ENCODE data around the gene MORF4L2.

Gene MORF4L2, protein sequence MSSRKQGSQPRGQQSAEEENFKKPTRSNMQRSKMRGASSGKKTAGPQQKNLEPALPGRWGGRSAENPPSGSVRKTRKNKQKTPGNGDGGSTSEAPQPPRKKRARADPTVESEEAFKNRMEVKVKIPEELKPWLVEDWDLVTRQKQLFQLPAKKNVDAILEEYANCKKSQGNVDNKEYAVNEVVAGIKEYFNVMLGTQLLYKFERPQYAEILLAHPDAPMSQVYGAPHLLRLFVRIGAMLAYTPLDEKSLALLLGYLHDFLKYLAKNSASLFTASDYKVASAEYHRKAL

DNA sequence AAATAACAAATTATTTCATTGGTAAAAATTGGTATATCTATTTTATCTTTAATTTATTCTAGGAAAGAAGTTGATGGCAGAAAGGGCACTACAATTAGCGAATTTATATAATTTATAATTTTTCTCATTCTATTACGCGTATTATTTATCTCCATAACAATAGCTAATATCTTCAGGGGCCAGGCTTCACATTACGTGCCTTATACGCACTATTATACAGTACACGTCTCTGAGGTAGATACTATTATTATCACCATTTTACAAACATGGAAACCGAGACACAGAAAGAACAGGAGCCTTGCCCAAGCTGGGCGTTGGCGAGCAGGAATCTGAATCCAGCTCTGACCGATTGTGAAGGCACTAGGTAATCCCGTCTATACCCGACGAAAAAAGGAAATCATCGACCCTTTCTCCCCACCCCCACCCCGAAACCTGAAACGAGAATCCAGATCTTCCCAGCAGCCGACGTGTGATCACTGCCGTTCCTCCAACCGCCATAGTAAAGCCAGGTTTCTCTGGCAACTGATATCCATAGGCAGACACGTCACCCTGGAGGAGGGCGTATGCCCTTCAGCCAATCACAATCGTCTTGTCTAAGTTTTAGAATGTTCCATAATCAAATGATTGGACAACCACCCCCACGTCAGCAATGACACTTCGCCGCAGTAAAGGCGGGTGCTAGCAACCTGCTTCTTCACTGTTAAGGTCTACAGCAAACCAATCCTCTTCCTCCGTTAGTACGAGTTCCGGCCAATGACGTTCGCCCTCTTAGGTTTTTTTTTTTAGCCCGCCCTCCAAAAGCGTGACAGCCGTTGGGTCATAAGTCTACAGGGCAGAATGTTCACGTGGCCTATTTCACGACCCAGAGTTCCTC lies at the start of gene MORF4L2:
MORF4L2 (minus strand) TSS at position 501 of the 874 bp plus-strand sequence. CDS start 9,672 bp downstream, outside the sequence.
- DNase-seq, result peak; percentile 97

- no peak for DNase-seq
These were observed 47.7 kb upstream of the MORF4L2 start for GRCh38 chrX:103734125-103734760.

DNA sequence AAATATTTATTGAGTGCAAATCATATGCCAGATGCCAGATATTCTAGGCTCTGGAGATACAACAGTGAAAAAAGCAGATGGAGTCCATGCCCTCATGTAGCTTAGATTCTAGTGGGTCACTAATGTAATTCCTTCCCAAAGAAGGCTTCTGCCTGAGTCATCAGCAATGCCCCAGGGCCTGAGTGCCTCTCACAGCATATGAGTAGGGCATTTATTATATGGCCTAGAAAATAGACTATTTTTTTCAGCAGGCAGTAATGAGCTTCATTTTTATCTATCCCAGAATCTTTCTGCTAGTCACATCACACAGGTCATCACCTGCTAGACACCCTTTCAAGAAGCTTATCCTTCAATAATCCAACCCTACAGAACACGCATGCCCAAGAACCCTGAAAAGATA lies 46.5 kb upstream of the MORF4L2 start:
- no peak for DNase-seq

- DNase-seq, result no peak
These were observed 44.4 kb upstream of the MORF4L2 start for GRCh38 chrX:103730796-103731493.

GRCh38 chrX:103730147-103730795 lies 43.8 kb upstream of the MORF4L2 start:
- DNase-seq, result no peak

DNA sequence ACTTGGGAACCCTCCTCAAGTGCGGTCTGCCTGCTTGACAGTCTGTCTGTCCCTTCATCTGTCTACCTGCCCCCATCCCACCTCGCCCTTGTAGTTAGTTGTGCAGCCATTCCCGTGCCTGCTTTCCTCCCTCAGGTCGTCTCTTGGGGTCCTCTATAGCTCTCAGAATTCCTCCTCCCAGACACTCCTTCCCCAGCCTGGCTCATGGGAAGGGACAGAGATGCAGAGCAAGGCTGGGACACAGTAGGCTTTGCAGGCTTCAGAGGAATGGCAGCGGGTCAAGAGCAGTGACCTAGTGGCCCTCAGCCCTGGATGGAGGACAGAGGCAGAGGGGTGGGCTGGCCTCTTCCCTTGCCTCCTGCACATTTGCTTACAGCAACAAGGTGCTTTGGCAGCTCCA lies 42.5 kb upstream of the MORF4L2 start:
- no peak for DNase-seq

- no peak for DNase-seq
These were observed 40.6 kb upstream of the MORF4L2 start for GRCh38 chrX:103727115-103727514.

GRCh38 chrX:103726477-103726876 lies 40.0 kb upstream of the MORF4L2 start:
- DNase-seq, result no peak

DNA sequence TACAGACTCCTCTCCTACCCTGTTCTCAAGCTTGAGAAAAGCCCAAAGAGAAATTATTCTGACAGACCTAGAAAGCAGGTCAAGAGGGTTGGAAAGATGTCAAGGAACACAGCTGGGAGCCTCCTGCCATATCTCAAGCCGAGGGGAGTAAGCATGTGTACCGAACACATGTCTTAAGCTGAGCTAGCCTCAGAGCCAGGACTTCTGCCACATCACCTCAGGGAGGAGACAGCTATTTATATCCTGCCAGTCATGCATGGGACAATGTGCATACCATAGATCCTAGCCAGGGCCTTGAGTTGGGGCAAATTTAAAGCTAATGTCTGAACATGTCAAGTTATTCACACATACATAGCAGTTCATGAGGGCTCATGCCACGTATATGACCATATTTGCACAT lies 36.0 kb upstream of the MORF4L2 start:
- no peak for DNase-seq

- DNase-seq, result no peak
These were observed 31.6 kb upstream of the MORF4L2 start for GRCh38 chrX:103718120-103718519.

DNA sequence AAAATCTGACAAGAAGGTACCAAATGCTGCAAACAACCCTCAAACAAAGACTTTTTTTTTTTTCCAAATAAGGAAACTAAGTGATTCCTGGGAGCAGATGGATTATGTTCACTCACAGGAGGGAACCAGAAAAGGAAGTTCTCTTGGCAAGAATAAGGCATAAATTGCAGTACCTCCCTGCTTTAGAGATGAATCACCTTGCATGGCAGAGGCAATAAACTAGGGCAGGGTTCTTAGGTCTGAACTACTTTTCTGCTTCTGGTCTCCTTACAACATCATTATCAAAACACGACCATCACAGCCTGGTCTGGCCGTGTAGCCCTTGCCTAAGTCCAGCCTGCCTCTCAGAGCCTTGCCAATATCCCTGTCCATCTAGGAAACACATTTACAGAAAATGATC lies 30.5 kb upstream of the MORF4L2 start:
- no peak for DNase-seq

GRCh38 chrX:103710609-103711008 lies 24.1 kb upstream of the MORF4L2 start, which contains the start of gene TMEM31:
Gene TMEM31, plus strand, starts transcription at chrX:103710909. Its CDS starts 1,350 bp downstream, at chrX:103712259.
- DNase-seq, result no peak

- DNase-seq, result no peak
These were observed 18.4 kb upstream of the MORF4L2 start for GRCh38 chrX:103704863-103705262.

DNA sequence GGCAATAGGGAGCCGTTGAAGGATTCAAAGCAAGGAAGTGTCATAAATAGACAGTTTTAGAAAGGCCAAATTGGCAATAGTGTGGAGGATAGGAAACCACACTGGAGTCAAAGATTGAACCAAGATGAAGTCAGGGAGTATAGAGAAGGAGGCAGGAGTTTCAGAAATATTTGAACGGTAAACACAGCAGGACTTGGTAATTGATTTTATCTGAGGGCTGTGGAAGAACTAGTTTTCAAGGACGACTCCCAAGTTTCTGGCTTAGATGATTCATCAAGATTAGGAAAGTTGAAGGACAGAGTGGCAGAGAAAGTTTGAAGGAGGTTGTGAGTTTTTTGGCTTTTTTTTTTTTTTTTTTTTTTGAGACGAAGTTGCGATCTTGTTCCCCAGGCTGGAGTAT lies 12.7 kb upstream of the MORF4L2 start:
- no peak for DNase-seq

GRCh38 chrX:103697687-103698086 lies 11.2 kb upstream of the MORF4L2 start:
- DNase-seq, result no peak

- DNase-seq, result no peak
These were observed 4.6 kb upstream of the MORF4L2 start for GRCh38 chrX:103691059-103691458.

DNA sequence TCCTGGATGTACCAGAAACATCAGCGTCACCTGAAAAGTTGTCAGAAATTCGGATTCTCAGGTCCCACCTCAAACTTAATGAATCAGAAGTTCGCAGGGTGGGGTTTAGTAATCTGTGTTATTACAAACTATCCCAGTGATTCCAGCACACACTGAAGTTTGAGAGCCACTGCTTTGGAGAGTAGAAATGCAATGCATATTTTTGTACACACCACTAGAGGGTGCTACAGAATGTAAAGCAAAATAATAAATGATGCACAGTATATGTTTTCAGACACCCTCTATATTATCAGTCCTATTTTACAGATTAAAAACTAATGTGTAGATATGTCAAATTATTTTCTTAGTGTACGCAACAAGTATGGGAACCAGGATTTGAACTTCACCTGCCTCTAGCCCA lies 2.4 kb upstream of the MORF4L2 start:
- DNase-seq, result peak; percentile 24

DNA sequence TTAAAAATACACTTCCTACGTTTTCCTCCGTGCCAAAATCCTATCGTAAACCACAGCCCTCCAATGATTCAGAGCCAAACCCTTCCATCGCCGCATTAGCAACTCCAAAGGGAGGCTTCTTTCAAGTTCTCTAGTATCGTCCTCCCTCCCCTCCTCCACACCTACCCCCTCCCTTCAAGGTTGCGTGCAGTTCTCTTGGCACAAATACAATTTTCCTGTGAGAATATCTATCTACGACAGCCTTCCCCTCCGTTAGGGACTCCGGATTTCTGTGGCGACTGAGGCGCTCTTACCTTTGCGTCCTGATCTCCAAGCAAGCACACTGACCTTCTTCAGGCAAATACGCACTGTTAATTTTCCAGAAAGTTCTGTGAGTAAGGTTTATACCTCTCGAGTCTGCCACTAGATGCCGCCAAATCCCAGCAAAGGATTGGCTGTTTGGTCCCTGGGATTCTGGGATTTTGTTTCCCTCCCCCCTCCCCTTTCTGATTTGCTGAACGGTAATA lies 1.2 kb upstream of the MORF4L2 start:
- peak; percentile 72 for DNase-seq

DNA sequence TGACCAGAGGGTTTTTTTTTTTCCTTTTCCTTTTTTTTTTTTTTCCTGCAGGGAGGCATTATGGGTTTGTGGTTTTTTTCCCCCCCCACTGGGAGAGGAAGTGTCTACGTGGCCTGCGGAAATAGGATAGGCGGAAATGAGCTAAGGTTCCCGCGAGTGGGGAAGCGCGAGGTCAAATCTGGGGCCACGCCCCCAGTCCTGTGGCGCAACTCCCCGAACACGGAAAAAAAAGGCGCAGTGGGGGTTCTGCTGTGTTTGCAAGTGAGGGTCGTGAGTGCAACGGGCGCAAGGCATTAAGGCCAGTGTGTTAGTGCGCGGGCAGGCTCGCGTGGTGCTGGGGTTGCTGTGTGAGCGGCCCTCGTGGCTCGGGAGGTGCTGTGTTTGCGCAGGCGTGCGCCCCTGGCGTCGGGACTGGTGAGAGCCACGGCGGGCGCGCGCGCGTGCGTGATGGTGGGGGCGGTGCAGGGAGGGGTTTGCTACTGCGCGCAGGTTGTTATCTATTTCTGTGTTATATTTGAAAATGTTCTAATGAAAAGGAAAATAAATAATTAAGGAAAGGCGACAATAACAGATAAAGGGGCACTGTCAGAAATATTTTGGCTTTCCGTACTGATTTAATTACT lies 685 bp upstream of the MORF4L2 start:
- peak; percentile 82 for DNase-seq

GRCh38 chrX:103685396-103685795 lies 1.1 kb downstream of the MORF4L2 start:
- no peak for DNase-seq

DNA sequence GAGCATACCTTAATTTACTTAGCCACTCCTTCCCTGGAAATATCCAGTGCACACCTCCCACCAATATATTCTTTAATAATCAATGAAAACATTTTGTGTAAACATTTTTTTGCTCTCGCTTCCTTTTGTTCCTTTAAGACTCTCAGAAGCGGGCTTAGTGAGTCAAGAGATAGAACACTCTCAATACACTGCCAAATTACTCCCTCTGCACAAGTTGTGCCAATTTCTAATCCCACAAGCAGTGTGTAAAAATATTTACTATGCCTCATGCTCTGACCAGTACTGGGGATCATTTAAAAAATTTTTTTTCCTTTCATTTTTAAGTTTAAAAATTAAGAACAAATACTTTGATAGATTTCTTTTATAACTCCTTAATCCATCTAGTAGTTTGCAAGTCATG lies 5.1 kb downstream of the MORF4L2 start:
- DNase-seq, result no peak

Data from NCI-H2171 treated with DMSO at 0.1 percent for 48 hours (cell line).